ENCODE data around the gene VEGFA. TPM values are rescaled to one million over a fixed set of nuclear protein-coding genes. Genes with fewer than 3 reads are reported as not detected.

Gene VEGFA
- total RNA-seq, 1 donor from 2014 or later = 194 TPM

GRCh38 chr6:43825187-43826115, 55.4 kb downstream of the VEGFA start:
- intact Hi-C loops (cut with DNase I) = no loop called here
- no peak overlapping the region for H3K27ac ChIP-seq
- H3K9me3 ChIP-seq = no peaks in the 10 kb centered on the region
- peaks cover 10% of the 10 kb centered on the region for H3K4me1 ChIP-seq
- no peak overlapping the region for H3K4me3 ChIP-seq
- H3K27me3 ChIP-seq = no peaks in the 10 kb centered on the region
- H3K36me3 ChIP-seq = no peaks in the 10 kb centered on the region
- no peak for TF ChIP-seq POLR2A (IDR thresholded peaks at IDR 0.05)
- TF ChIP-seq POLR2AphosphoS5 (IDR thresholded peaks at IDR 0.05; ENCODE audit: insufficient read depth in 1 of 2, low read depth in 1 of 2) = no peak
- TF ChIP-seq CTCF (IDR thresholded peaks at IDR 0.05) = no peak
- DNase-seq (ENCODE audit: extremely low spot score in 2 of 2) = no peak

GRCh38 chr6:43826730-43827129, 56.7 kb downstream of the VEGFA start:
- no peaks in the 10 kb centered on the region for H3K27me3 ChIP-seq
- no peak for DNase-seq (ENCODE audit: extremely low spot score in 2 of 2)
- intact Hi-C loops (cut with DNase I) = no loop called here
- H3K9me3 ChIP-seq = no peaks in the 10 kb centered on the region
- no peak overlapping the region for H3K27ac ChIP-seq
- H3K36me3 ChIP-seq = no peaks in the 10 kb centered on the region
- TF ChIP-seq CTCF (IDR thresholded peaks at IDR 0.05) (no peak), POLR2AphosphoS5 (IDR thresholded peaks at IDR 0.05; ENCODE audit: insufficient read depth in 1 of 2, low read depth in 1 of 2) (no peak), POLR2A (IDR thresholded peaks at IDR 0.05) (no peak)
- no peak overlapping the region for H3K4me3 ChIP-seq
- H3K4me1 ChIP-seq = peaks cover 10% of the 10 kb centered on the region

GRCh38 chr6:43827898-43828297, 57.9 kb downstream of the VEGFA start:
- no peak overlapping the region for H3K27ac ChIP-seq
- H3K9me3 ChIP-seq = no peaks in the 10 kb centered on the region
- H3K4me1 ChIP-seq = peaks cover 10% of the 10 kb centered on the region
- no peak for TF ChIP-seq CTCF (IDR thresholded peaks at IDR 0.05)
- no peak for TF ChIP-seq POLR2AphosphoS5 (IDR thresholded peaks at IDR 0.05; ENCODE audit: insufficient read depth in 1 of 2, low read depth in 1 of 2)
- no peak for TF ChIP-seq POLR2A (IDR thresholded peaks at IDR 0.05)
- no peak overlapping the region for H3K4me3 ChIP-seq
- no peaks in the 10 kb centered on the region for H3K36me3 ChIP-seq
- H3K27me3 ChIP-seq = no peaks in the 10 kb centered on the region
- no peak for DNase-seq (ENCODE audit: extremely low spot score in 2 of 2)
- intact Hi-C loops (cut with DNase I) = no loop called here

GRCh38 chr6:43828711-43829110, 58.7 kb downstream of the VEGFA start:
- H3K27ac ChIP-seq = no peak overlapping the region
- no peak overlapping the region for H3K4me3 ChIP-seq
- no peak for DNase-seq (ENCODE audit: extremely low spot score in 2 of 2)
- H3K27me3 ChIP-seq = no peaks in the 10 kb centered on the region
- H3K36me3 ChIP-seq = no peaks in the 10 kb centered on the region
- peaks cover 10% of the 10 kb centered on the region for H3K4me1 ChIP-seq
- intact Hi-C loops (cut with DNase I) = no loop called here
- TF ChIP-seq POLR2A (IDR thresholded peaks at IDR 0.05) (no peak), CTCF (IDR thresholded peaks at IDR 0.05) (no peak), POLR2AphosphoS5 (IDR thresholded peaks at IDR 0.05; ENCODE audit: insufficient read depth in 1 of 2, low read depth in 1 of 2) (no peak)
- H3K9me3 ChIP-seq = no peaks in the 10 kb centered on the region

GRCh38 chr6:43829470-43829869, 59.5 kb downstream of the VEGFA start:
- Histone ChIP-seq H3K4me3 (no peak overlapping the region), H3K27me3 (no peaks in the 10 kb centered on the region), H3K9me3 (no peaks in the 10 kb centered on the region), H3K4me1 (peaks cover 3% of the 10 kb centered on the region), H3K27ac (no peak overlapping the region), H3K36me3 (no peaks in the 10 kb centered on the region)
- TF ChIP-seq POLR2A (IDR thresholded peaks at IDR 0.05) (no peak), CTCF (IDR thresholded peaks at IDR 0.05) (no peak), POLR2AphosphoS5 (IDR thresholded peaks at IDR 0.05; ENCODE audit: insufficient read depth in 1 of 2, low read depth in 1 of 2) (no peak)
- intact Hi-C loops (cut with DNase I) = no loop called here
- no peak for DNase-seq (ENCODE audit: extremely low spot score in 2 of 2)

Data from vagina (tissue), 2 donors.